ENCODE results near the gene TANGO2. TPM values are rescaled to one million over a fixed set of nuclear protein-coding genes. Genes with fewer than 3 reads are reported as not detected.

The TANGO2 gene
- total RNA-seq, 1 experiment from 2014 or later: 14.6 TPM

GRCh38 chr22:20038574-20038973 lies 17.7 kb downstream of the TANGO2 start:
- Histone ChIP-seq H3K23ac (ENCODE audit: insufficient read length, low read depth, low read length) (no peak overlapping the region), H3K79me2 (ENCODE audit: insufficient read depth, low read length) (no peaks in the 10 kb centered on the region), H3K27me3 (ENCODE audit: insufficient read depth, low read length) (no peaks in the 10 kb centered on the region; the same call in 1 of the 2 replicates), H2BK120ac (ENCODE audit: low read depth, low read length, poor library complexity, severe bottlenecking) (no peak overlapping the region), H3K4ac (ENCODE audit: low read depth, low read length) (no peak overlapping the region), H3K9ac (ENCODE audit: extremely low read depth, insufficient read length, low read length) (no peak overlapping the region), H3K23me2 (ENCODE audit: insufficient read length, low read depth, low read length, poor library complexity, severe bottlenecking) (no peaks in the 10 kb centered on the region), H3T11ph (ENCODE audit: low read length) (no peak overlapping the region), H3K79me1 (ENCODE audit: insufficient read depth, low read depth, low read length, poor library complexity, severe bottlenecking) (no peaks in the 10 kb centered on the region), H2BK20ac (ENCODE audit: low read depth, low read length, poor library complexity, severe bottlenecking) (no peak overlapping the region), H3K9me3 (ENCODE audit: control insufficient read depth, low read depth, low read length) (no peaks in the 10 kb centered on the region), H2BK15ac (ENCODE audit: low read depth, low read length) (no peak overlapping the region), H2AFZ (ENCODE audit: low read length) (no peak overlapping the region), H4K20me1 (ENCODE audit: control insufficient read depth, insufficient read depth, insufficient read length) (no peaks in the 10 kb centered on the region), H3K27ac (ENCODE audit: insufficient read length, low read depth, low read length) (no peak overlapping the region), H3K18ac (ENCODE audit: insufficient read length, low read depth, low read length) (no peak overlapping the region), H3K56ac (ENCODE audit: insufficient read length, low read depth, low read length) (no peak overlapping the region), H3K4me2 (ENCODE audit: insufficient read depth, insufficient read length, low read length) (no peak overlapping the region), H3K4me1 (ENCODE audit: insufficient read depth, low read length) (no peaks in the 10 kb centered on the region), H2BK12ac (ENCODE audit: insufficient read length, low read depth, low read length) (no peak overlapping the region), H4K91ac (ENCODE audit: insufficient read length, low read depth, low read length) (no peak overlapping the region), H3K14ac (ENCODE audit: insufficient read depth, low read length) (no peak overlapping the region), H2BK5ac (ENCODE audit: insufficient read length, low read length) (no peak overlapping the region), H4K5ac (ENCODE audit: insufficient read length, low read depth, low read length) (no peak overlapping the region), H2AK5ac (ENCODE audit: insufficient read length, low read length) (no peak overlapping the region), H4K8ac (replicated peaks; ENCODE audit: insufficient read length, low read depth, low read length) (no peak overlapping the region)
- H3K9me3 Mint-ChIP-seq: no peaks in the 10 kb centered on the region
- H3K27me3 Mint-ChIP-seq (ENCODE audit: low read depth): no peaks in the 10 kb centered on the region; the same call in 1 of the 2 replicates
- DNase-seq: no peak
- TF ChIP-seq CTCF (conservative IDR thresholded peaks at IDR 0.05): no peak
- H3K4me1 Mint-ChIP-seq: peaks cover 0 to 8% of the 10 kb centered on the region in 2 experiments; a peak in 2 of 4 replicates
- H3K27ac Mint-ChIP-seq: no peak overlapping the region
- H3K4me3 Mint-ChIP-seq: no peak overlapping the region
- peaks cover 0 to 10% (median 0%) of the 10 kb centered on the region in 3 experiments; a peak in 3 of 7 replicates for H3K36me3 Mint-ChIP-seq (ENCODE audit: insufficient read depth in 1 of 3, low read depth in 3 of 3)
- no CpG with 5 or more reads among the region's 7 CpGs for WGBS (ENCODE audit: extremely low coverage, insufficient read length, low lambda C conversion rate)
